Stimulated activated CD8-positive, alpha-beta memory T cell treated with anti-CD3 and anti-CD28 coated beads, Interleukin-7, amount 100 ng/mL, for 24 hours (primary cell): Measurements from ENCODE around the gene RTRAF.

Experiments used
- DNase-seq: peaks from one replicate; pipeline ENCODE4 v3.0.0-alpha.2; 2020; ENCODE audit warnings: low read depth

Gene RTRAF

DNA sequence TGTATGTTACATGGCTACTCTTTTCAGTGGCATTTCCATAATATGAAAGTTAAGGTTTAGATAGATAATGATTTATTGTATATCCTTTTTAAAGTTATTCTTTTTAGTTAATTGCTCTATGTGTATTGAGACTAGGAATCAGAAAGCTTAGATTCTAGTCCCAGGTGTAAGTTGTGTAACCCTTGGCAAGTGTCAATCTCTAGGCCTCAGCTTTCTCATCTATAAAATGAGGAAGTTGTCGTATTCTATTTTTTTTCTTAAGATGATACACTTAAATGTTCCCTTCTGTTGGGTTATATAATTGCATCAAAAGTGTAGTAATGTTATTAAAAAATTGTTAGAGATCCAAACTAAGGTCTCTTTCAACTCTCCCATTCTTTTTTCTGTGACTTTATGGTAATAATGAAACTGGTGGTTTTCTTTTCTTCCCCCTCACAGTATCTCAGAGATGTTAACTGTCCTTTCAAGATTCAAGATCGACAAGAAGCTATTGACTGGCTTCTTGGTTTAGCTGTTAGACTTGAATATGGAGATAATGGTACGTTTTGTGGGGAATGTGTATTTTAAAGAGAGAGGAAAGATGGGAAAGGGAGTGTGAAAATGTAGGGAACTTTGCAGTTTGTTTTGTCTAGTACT, 4.1 kb downstream of the RTRAF start:
- no peak for DNase-seq

DNA sequence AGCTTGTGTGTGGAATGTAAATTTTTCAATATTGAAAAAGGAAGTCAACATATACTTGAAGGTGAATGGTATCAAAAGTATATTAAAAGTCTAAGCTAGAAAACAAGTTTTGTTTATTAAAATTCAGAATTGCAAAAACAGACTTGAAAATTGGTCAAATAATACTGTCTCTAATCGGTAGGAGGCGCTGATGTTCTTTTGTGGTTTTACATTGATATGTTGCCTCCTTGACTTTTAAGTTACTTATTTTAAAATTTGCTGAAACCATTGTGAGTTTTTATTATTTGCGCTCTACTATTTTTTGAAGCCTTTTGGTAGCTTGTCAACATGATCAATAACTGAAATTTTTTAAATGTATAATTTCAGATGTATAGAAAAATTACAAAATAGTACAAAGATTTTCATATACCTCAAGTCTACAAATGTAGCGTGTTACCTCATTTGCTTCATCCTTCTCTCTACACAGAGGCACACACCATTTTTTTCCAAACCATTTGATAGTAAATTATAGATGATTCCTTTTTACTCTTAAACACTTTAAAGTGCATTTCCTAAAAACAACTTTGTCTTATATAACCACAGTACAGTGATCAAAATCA, 6.9 kb downstream of the RTRAF start:
- no peak for DNase-seq

DNA sequence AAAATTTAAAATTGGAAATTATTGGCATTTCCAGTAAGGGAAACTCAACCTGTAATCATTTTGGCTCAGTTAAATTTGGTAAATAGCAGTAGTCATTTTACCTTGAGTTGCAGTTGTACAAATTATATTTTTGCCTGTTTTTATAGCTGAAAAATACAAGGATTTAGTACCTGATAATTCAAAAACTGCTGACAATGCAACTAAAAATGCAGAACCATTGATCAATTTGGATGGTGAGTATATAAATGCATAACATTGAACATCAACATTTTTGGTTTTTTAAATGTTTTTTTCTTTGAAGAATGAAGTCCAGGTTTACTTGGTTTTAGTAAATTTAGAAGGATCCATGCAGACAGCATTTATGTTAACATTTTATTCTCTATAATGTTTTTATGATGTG, 9.0 kb downstream of the RTRAF start:
- DNase-seq, result no peak

DNA sequence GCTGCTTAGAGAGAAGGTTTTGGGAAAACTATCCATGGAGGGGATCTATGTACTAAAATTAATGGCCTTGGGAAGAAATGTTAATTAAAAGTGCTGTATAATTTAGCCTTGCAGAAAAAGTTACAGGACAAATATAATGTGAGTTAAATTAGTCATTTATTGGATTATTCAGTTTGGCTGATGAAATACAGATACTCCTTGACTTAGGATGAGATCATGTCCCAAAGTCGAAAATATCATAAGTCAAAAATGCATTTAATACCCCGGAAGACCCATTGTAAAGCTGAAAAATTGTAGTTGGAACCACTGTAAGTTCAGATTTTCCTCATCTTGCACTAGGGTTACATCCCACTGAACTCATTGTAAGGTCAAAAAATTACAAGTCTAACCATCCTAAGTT, 9.7 kb downstream of the RTRAF start:
- DNase-seq, result no peak

DNA sequence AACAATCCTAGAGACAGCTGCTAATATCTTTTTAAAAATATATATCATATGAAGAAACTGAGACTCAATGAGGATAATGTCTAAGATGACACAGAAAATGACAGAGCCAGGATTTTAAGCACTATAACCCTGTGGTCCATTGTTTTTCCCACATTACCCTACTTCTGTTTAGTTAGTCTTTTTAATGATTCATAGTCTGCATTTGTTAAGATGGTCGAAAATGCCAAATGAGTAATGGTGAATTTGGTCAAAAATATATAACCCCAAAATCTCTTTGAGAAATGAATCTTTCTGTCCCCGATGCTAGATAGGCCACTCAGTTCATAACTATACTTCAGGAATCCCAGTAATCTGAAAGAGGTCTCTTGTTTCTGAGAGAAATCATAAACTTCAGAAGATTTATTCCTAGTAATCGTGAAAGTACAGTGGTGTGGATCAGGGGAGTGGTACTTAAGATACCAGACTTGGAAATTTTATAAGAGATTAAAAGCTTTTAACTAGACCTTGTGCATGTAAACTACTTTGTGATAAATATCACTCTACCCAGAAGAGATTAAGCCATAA, 10.8 kb downstream of the RTRAF start:
- no peak for DNase-seq

DNA sequence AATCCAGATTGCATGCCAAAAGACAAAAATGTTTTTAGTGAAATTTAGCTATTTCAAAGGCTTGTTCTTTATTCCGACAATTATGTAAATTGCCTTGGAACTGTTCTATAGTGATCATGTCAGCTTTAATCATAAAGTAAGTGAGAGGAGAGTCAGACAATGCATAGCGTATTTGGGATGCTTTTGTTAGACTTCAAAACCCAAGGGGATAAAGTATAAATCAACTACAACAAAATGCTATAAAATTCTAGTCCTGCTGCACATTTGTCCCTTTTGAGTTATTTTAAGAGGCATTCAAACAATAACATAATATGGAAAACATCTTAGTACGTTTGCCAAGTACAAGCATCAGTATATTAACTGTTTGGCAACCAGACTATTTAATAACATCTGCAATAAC, 11.3 kb downstream of the RTRAF start:
- DNase-seq, result no peak

DNA sequence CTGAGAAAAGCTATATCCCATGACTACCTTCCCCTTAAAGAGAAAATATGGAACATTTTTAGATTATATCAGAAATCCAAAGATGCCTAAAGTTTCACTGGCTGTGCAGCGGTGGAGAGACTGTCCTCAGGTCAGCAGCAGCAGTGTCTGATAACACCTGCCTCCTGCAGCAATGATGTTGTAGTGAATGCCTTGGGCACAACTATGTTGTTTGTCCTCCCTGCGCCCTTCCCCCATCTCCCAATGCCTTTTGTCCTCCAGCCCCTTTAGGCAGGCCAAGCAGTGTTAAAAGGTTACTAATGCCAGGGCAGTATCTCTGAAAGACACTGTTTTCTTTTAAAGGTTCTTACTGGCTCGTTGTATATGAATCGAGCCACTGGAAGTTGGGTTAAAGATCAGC, 13.2 kb downstream of the RTRAF start:
- no peak for DNase-seq

DNA sequence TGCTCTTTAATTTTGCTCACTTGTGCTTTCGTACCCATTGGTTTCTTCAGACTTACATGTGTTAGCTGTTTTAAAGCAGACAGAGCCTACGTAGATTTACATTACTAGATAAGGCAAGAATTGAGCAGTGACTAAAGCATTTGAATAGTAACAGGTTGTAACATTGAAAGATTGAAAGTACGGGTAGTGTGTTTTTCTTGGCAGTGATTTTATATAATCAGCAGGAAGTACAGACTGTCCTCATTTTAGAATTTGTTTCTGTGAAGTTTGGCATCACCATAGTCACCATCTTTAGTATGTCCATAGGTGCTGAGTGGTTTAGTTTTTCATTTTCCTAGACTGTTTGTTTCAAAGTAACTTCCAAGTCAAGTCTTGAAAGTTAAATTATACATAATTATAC, 14.0 kb downstream of the RTRAF start:
- no peak for DNase-seq

DNA sequence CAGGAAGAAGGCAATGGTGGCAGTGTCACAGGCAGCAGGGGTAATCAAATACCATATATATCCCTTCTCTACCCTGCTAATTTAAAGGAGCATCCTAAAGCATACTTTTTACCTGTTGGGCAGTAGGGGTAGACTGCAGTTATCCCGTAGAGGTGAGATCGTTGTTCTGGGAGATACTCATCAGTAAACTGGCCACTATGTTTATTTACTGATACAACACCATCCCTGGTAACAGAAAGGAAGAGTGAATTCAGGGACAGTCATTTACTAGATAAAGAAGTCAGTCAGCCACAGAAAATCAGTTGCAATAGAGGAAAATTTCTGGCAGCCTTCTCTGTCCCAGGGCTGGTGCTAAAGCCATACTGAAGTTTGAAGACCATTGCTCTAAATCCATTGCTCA, 16.3 kb downstream of the RTRAF start:
- no peak for DNase-seq

DNA sequence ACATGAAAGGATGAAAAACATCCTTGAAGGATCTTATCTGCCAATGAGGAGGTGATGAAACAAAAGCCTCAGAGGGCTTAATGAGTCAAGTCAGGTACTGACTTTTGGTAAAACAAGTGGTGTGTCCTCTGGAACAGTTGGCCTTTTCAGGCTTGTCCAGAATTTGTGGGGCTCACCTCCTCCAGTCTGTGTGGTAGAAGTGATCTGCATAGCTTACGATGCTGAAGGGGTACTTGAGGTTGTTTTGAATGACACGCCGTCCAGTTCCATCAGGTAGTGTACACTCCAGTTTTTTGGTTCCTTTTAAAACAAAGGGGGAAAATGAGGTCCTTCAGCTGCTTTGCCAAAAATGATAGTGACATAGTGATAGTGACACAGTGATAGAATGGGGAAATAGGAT, 17.0 kb downstream of the RTRAF start:
- no peak for DNase-seq

DNA sequence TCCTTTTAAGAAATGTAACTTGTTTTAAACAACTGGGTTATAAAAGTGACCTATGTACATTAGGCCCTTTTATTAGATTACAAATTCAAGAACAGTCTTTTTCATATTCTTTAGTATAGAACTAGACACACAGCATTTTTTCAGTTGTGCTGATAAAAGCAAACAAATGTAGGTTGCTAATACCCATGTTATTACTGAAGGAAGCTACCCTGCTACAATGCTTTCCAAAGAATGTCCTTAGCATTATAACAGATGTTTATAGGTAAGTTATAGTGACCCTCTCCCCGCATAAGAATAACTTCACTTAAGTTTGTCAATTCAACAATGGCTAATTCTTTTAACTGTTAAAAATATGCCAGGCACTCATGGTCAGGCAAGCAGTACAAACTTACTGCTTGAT, 17.9 kb downstream of the RTRAF start:
- DNase-seq, result no peak

DNA sequence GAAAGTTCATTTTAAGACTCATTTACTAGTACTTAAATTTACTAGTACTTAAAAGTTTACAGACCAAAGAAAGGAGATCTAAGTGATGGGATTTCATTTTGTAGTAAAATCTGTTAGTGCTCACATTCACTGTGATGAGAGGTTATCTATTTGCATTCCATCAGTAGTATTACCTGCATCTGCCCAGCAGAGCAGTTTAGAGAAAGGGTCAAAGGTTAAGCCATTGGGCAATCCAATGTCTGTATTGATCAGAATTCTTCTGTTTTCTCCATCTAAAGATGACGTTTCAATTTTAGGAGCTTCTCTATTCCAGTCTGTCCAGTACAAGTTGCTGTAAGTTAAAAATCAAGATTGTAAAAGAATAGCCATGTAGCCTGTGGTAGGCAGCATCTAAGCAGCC, 18.3 kb downstream of the RTRAF start:
- DNase-seq, result no peak

DNA sequence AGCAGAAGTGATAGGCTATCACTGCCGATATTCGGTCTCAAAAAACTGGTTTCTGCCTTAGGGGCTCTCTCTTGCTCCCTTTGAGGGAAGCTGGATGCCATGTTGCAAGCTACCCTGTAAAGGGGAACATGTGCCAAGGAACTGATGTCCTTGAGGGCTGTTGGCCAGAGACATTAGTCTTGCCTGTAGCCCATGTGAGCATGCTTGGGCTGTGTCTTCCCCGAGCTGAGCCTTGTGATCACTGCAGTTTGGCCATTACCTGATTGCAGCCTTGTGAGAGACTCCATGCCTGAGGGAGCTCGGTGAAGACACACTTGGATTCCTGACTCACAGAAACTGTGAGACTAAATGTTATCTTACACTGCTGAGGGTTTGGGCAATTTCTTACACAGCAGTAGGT, 18.8 kb downstream of the RTRAF start:
- no peak for DNase-seq

DNA sequence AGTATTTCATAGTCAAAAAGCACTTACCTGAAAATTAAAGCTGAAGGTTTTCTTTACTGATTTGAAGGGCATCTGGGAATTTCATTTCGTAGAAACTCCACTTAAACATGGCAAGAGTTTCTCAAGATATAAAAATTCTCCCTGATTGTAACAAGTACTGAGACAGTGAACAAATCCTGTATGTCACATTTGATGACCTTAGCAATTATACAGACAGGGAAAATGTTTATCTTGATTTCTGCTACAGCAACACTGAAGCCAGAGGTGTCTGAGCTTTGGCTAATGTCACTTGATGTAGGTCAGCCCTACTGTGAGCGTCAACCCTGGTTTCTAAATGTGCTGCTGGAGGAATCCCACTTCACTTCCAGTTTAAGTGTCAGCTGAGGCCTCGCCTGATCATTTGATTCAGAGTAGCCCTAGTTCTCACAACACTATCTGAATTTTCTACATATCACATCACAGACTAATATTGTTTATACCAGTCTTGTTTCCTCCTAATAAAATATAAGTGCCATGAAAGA, 20.9 kb downstream of the RTRAF start:
- no peak for DNase-seq

DNA sequence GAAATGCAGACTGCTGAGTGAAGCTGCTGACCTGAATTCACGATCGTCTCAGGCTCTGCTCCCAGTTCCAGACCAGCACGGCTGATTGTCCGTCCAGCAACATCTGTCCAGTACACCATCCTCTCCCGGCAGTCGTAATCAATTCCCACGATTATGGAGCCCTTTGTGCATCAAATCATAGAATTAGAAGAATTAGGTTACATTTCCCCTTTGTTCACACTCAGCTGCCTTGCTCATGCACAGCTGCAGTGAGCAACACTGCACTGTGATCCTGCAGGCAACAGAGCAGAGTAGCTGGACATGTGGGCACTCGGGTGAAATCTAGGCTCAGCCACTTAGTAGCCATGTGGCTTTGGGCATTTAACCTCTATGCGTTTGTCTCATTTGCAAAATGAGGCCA, 22.2 kb downstream of the RTRAF start:
- no peak for DNase-seq

DNA sequence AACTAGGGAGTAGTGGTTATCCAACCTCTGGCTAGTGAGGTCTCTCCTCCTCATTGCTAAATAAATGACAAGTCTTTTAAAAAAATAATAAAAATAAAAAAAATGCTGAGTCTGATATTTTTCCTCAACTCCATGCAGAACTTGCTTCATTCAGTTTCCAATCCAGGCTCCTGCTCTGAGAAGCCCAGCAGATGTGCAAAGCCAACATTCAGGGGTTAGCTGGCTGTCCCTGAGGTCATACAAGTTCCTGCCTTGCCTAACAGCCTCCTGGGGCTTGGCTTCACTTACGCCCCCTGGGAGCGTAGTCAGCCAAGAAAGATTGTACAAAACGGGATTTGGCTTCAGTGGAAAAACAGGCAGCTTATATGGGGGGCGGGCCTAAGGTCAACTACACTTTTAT, 23.3 kb downstream of the RTRAF start:
- DNase-seq, result no peak

DNA sequence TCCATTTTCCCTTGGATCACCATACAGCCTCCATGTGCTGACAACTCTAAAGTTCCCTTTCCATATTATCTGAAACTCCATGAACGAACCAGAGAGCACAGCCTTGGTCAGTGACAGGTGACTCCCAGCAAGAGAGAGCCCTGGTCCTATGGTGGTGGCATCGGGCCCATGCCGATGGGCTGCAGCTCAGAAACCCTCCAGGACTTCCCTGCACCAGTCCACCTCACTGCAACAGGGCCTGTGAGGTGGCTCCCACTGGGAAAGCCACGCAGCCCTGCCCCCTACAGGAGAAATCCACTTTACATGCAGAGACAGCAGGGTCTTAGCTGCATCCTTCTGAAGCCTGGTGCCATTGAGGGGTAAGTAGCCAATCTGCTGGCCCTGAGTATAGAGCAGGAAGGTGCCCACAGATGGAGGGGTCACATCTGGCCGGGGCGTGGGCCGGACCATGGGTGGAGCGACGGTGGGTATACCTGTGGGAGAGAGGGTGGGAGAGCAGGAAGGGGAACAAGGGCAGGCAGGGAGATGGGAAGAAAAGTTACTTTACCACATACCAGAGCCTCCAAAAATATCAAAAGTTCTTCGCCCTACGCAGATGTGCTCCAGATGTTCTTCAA, 24.7 kb downstream of the RTRAF start:
- DNase-seq, result no peak

DNA sequence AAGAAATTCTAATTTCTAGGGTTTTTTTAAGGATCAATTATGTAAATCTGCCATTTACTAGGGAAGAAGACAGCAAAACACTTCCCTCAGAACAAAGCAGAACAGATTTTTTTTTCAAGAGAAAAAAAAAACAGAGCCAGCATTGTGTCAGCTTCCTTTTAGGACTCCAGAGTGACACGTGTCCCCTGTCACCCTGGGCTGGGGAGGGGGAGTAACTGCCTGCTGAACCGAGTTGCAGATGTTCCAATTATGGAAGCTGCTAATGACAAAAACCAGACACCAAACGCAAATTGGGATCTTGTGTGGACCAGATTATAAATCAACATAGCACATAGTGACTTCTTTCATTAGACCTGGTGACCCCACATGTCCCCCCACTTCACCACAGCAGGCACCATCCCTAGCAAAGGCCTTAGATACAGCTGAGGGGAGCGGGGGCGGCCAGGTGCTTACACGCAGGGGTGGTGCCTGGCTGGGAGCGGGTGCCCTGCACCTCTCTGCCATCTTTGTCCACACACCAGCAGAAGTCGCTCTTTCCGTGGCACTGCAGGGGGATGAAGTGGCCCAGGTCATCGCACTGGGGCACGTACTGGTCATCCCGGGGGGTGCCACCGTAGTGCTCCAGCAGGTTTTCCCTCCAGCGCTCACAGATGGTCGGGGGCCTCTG, 25.4 kb downstream of the RTRAF start:
- DNase-seq, result no peak

DNA sequence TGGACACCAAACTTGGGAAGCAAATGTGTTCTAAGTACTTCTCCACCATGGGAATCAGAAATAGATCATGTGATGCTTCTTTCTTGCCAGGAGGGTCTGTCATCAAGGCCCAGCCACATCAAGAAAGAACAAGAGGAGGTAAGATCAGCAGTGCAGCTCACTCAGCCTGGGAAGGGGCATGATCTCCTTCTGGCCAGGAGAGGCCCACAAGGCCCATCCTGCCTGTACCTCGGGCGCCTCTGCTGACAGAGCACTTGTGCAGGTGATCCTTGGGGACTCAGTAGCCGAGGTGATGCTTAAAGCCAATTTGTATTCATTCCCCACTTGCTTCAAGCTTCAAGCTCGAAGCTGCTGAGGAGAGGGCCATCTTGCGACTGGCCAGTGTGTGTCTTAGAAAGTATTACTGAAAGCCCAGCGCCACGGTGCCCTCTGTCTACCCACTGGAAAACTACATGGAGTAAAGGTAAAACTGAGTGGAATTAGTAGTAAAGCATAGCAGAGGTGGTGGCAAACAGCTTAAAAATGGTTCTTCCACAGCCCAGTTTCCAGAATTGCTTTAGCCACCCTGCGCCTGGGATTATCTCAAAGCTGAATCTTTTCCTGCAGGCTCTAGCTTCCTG, 26.2 kb downstream of the RTRAF start:
- DNase-seq, result no peak

DNA sequence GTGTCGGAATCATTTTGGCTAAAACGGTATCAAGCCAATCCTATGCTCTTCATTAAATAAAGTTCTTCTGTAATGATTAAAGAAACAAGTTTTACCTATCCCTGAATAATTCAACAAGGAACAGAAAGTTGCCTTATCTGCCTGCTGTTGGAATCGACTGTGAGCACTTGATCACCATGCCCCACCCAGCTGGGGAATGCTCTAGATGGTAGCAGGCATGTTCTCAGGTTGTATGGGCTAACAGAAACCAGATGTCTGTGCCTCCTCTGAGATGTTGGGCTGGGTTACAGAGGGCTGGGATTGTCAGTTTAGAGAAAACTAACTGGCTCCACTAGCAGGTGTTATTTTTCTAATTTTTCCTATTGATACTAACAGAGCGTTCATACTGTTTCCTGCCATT, 28.9 kb downstream of the RTRAF start:
- no peak for DNase-seq

DNA sequence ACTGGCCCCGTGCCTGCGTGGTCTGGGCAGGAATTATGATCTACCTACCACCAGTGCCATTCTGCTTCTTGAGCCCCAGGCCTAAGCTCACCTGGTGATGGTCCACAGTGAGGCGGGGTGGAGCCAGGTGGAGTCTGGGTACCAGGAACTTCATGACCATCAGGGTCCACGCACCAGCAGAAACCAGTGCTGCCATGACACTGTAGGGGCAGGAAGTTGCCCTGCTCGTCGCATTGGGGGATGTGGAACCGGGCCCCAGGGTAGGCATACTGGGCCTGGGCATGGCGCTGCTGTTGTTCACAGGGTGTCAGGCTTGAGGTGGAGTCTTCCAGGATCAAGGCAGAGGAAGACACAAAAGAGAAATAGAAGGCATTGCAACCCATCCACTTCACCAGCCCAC, 29.6 kb downstream of the RTRAF start:
- no peak for DNase-seq

DNA sequence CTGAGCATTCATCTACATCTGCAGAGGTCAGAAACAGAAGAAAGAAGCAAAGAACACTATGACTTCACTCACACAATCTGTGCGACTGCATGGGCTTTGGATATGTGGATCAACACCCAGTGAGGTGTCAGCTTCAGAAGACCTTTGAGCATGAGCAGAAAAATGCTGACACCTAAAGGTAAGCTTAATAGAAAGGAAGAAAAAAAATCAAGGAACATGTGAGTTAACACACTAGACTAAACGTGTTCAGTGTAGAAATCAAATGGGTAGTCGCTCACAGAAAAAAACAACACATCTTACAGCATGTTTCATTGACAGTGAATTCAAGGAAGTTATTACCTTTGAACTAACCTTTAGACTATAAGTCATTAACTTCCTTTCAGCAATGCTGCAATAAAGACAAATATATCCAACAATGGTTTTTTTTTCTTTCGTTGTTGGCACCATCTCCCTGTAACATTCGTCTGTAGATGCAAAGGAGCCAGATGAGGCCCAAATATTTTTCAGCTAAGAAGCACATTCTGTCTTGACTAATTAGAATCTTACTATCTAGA, 30.9 kb downstream of the RTRAF start:
- no peak for DNase-seq
